DMS53 treated with DMSO at 0.1 percent for 48 hours (cell line): ENCODE data around the gene WWOX.

Experiments used
- DNase-seq: peaks from one replicate; lab custom pipeline; 2025; ENCODE audit not compliant: unreplicated experiment; lab: John Stamatoyannopoulos, UW

Gene WWOX

DNA sequence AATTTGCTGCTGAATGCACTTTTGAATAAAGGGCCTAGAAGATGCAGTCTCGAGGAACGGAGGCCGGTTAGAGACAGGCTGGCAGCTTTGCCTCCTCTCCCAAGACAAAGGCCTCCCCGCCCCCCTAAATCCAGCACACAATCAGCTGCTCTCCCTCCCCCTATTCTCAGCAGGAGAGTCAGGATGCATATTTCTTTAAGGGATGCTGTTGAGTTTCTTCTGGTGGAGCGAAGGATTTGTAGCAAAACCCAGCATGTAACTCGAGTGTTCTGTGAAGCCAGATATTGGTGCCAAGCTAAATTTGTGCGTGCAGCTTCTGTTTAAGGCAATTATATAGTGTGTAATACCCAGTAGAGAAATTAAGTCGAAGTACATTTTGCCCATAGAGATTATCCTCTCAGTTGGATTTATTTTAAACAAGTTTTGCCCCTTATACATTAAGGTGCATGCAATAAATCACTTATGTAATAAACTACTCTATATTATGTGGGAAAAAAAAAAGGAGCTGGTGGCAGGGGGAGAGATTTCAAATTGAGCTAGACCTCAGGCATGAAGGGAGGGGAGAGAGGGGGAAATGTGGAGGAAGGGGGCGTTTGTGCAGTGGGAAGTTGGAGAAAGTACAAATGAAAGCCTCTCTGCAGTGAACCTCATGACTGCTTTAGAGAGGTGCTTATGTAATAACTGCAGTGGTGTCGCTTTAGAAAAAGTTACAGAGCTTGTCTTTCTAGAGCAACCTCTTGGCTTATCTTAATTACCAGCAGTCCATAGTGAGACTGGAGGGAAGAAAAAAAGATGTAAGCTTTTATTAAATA is 901.9 kb downstream of the WWOX start:
- DNase-seq = no peak

DNA sequence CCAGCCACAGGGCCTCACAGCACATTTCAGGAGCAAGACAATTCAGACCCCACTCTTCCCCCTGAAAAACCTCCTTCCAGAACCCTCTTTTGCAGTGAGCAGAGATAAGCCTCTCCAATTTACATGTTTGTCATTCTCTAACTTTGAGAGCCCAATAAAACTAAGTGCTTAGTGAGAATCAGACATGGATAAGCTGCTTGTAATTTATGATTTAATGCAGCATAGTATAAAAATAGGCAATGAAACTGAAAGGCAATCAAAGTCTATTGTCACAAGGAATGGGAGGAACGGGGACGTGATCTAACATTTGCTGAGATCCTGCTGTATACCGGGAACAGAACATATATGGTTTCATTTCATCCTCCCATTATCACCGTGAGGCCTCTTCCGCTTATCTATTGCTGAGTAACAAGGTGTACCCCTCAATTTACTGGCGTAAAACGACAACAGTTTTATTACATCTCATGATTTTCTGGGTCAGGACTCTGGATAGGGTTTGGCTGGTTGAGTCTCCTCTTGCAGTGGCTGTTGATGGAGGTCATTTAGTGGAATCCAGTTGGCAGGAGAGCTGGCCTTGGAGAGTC is 903.7 kb downstream of the WWOX start:
- no peak for DNase-seq

DNA sequence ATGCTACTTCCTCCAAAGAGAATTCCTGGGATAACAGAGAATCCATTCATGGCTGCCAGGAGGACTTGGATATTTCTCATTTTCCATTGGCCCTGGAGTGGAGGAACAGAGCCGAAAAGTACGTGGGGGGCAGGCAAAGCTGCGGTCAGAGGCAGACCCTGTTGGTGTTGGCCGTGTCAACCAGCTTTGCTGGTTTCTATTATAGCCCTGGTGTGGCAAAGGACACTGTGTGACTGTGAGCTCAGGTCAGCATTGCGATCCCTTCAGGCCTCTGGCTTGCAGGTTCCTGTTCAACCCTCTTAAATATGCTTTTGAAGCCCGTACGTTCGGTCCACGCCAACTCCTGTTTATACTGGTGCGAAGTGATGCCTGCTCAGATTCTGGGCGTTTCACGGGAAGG is 904.9 kb downstream of the WWOX start:
- DNase-seq = no peak

DNA sequence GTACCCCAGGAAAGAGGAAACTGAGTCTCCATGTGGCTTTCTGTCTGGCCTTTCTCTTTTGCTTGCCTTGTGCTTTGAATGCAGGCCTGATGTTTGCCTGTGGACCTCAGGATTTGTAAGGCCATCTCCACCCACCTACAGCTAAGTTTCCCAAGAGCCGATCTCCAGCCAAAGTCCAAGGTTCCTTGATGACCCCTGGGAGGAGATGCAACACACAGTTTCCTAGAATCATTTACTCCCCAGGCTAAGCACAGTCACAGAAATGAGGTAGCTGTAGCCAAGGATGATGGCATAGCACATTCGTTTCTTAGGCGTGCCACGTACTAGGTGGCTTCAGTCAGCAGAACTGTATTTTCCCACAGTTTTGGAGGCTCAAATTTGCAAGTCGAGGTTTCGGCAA is 905.6 kb downstream of the WWOX start:
- no peak for DNase-seq

DNA sequence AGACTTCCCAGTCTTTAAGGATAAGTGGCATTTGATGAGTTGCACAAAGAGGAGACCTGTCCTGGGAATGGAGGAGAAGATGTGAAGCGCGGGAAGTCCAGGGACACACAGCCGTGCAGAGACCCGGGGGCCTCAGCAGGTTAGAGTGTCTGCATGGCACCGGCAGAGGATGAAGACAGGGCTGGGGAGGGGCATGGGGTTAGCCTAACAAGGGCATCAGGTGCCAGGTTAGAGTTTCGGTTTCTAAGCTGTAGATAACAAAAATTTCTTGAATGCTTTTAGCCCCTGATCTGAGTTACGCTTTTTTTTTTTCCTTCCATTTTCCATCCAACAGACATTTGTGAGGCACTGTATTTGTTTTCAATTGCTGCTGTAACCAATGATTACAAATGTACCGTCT is 906.8 kb downstream of the WWOX start:
- DNase-seq = no peak

DNA sequence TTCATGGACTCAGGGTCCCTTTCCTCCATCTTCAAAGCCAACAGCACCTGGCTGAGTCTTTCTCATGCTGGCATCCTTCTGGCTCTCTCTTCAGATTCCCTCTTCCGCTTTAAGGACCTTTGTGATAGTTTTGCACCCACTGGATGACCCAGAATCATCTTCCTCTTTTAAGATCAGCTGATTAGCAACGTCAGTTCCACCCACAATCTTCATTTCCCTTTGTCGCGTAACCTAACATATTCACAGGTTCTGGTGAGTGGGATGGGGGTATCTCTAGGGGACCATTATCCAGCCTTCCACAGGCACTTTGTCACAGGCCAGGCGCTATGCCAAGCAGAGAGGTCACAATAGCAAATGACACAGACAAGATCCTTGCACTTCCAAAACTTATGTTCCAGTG is 907.3 kb downstream of the WWOX start:
- DNase-seq = no peak

DNA sequence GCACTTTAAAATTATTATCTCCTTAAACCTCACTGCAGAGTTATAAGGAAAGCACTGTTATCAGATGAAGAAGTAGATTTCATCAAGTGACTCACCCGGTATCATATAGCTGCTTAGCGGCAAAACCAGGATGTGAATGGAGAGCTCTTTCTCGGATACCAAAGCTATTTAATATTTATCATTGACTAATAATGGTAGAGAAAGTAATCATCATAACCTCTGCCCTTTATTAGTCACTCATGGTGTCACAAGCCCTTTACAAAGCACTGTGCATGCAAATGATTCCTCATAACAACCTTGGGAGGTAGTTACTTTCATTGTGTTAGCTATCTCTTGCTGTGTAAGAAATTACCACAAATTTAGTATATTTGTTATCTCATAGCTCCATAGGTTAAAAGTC is 908.2 kb downstream of the WWOX start:
- no peak for DNase-seq

DNA sequence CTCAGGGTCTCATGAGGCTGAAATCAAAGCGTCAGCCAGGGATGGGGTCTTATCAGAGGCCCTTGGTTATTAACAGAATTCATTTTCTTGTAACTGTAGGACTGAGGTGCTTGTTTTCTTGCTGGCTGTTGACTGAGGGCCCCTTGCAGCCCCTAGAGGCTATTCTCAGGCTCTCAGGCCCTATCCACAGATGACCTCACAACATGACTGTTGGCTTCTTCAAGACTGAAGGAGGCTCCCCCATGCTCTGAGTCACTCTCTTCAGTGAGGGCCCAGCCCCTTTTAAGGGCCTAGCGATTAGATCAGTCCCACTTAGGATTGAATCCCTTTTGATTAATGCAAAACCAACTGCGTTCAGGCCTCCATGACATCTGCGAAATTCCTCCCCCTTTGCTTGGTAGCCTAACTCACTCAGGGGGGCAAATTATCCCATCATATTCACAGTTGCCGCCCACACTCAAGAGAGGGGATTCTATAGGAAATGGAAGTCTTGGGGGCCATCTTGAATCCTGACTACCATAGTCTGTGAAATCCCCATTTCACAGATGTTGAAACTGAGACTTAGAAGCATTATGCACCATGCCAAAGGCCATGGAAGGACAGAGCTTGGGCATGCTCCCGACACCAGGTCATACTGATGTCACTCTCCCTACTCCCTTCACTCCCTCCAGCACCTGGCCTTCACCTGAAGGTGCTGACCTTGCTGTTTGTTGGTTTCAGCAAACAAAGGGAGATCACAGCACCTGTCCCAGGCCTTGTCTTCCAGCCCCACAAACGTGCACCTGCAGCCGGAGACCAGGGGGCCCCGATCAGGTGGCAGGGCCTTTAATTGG is 908.8 kb downstream of the WWOX start:
- peak; percentile 69 for DNase-seq

DNA sequence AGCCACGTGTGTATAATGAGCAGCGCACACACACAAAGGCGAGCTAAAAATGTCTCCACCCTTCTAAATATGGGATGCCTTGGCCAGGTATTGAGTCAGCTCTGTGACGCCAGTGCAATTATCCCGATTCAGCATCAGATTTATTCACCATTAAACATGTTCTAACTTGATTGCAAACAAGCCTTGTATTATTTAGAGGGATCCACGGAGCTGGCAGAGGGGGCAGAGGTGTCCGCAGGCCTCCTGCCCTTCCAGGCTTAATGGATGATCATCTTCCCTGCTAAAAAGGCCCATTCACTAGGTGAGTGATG is 909.4 kb downstream of the WWOX start:
- DNase-seq = no peak

DNA sequence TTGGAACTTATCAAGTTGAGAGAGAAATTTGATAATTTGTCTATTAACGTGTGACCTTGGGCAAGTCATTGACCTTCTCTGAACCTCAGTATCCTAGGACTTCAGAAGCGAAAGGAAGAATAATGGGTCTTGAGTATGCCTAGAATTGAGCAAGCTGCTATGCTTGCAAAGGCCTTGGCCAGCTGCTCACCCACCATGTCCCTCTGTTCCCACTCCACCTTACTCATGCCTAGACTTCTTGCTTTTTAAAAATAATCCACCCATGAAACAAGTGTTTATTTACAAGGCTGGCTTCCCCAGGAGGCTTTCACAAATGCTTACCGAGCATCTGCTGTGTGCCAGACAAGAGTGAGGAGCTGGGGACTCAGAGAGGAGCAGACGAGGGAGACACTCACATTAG is 910.4 kb downstream of the WWOX start:
- DNase-seq = peak; percentile 58

DNA sequence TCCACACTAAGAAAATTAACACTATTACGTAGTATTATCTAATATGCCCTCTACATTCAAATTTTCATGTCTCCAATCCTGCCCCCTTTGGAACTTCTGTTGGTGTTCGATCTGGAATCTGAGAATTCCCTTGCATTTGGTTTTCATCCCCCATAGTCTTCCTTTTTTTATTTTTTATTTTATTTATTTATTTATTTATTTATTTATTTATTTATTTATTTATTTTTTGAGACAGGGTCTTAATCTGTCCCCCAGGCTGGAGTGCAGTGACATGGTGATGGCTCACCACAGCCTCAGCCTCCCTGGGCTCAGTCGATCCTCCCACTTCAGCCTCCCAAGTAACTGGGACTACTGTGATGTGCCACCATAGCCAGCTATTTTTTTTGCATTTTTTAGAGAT is 911.8 kb downstream of the WWOX start:
- no peak for DNase-seq

DNA sequence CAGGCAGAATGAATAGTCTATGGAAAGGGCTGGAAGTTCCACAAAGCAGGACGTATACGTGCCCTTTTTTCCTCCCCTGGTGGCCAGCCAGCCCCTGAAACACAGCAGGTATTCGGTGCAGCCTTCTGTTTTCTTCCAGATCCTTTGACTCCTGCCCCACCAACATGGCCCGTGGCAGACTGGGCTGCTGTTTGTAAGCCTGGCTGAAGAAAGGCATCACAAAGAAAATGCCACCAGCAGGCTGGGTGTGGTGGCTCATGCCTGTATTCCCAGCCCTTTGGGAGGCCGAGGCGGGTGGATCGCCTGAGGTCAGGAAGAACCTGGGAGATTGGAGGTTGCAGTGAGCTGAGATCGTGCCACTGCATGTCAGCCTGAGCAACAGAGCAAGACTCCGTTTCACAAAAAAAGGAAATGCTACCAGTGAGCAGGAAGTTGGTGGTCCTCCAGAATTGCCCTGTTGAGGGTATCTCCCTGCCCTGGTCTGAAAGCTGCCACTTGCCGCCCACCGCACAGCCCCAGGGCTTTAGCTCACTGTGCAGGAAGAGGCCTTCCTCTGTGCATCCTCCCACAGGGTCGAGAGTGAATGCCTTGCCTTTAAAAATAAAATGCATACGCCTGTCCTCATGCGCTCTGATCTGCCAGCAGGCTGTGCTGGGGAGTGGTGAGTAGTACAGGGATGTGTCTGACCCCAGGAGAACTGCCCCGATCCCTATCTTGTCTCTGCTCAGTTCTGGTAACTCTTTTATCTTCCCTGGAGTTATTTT is 913.4 kb downstream of the WWOX start:
- no peak for DNase-seq

DNA sequence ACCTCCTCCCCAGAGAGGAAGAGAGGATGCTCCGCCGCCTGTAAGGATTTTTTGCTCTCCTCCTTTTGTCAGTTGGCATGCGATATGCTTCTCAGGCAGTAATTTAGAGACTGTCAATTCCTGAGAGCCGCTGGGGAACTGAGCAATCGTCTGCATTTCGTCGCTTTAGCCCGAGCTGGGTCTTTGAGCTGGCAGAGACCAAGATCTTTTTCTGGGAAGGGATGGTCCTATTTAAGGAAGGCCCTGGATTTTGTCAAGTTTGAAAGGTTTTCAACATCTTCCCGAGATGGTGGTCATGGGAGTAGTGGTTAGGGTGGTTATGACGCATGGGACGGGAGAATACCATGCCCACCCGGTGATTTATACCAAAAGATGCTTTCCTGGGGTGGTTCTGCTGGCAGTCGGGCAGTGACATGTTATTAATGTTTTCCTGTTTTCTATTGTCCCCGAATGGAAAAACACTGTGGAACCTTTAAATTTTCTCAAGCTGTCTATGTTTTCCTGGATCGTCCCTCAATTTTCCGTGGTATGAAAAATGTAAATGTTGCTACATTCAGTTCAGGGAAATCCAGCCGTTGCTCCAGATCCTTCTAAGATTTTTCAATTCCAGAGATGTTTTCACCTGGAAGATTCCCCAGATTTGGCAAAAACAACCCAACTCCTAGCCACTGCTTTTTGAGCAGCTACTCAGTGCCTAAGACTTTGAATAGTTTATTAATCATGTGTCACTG is 914.6 kb downstream of the WWOX start:
- no peak for DNase-seq

DNA sequence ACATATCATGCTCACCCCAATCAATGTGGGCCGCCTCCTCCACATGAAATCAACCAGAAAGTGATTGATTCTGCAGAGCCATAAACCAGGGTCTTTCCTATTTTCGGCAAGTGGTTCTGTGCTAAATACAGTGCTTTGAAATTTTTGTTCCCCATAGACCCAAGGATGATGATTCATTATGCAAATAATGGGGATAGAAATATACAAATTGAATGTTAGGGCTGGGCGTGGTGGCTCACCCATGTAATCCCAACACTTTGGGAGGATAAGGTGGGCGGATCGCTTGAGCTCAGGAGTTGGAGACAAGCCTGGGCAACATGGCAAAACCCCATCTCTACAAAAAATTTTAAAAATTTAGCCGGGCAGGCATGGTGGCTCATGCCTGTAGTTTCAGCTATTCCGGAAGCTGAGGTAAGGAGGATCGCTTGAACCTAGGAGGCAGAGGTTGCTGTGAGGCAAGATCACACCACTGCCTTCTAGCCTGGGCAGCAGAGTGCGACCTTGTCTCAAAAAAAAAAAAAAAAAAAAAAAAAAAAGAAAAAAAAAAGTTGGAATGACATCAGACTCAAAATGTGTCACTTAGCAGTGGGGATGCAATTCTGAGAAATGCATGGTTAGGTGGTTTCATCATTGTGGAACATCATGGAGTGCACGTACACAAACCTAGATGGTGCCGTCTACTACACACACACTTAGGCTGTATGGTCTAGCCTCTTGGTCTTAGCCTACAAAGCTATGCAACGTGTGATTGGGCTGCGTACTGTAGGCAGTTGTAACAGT is 919.4 kb downstream of the WWOX start:
- DNase-seq = no peak

DNA sequence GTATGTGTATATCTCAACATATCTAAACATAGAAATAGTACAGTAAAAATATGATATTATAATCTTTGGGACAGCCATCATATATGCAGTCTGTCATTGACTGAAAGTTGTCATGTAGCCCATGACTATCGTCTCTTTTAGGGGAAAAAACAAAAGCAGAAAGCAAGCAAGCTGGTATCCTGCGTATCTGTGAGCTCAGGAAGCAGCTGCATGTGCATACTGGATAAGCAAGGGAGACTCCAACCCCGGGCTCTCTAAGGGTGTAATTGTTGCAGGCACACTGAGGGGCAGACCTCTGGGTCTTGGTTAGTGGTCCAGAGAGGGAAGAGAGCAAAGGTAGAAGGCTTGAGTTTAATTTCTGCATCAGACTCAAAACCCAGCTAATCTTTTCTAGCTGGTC is 920.0 kb downstream of the WWOX start:
- DNase-seq = no peak

DNA sequence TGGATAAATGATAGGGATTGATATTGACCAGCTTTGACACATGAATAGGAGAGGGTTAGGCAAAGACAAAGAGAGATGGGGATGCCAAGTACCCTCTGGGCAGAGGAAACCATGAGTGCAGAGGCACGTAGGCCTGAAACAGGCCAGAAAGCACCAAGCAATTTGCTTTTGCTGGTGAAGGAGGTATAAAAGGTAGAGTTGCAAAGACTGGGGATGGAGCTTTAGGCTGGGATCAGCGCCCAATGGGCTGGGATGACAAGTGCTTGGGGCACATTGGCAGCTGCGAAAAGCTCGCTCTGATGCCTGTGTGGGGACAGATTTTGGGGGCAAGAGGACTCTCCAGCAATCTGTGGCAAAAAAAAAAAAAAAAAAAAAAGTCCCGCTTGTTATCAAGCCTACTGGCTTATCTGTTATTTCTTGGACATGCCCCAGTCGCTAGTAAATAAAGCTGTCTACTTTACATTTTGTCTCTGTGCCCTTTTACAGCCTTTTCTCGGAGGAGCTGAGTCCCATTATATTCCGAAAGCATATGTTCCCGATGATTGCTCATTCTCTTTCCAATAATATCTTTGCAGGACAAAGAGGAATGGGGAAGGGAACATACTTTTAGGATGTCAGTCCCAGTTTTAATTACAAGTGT is 922.7 kb downstream of the WWOX start:
- DNase-seq = no peak

DNA sequence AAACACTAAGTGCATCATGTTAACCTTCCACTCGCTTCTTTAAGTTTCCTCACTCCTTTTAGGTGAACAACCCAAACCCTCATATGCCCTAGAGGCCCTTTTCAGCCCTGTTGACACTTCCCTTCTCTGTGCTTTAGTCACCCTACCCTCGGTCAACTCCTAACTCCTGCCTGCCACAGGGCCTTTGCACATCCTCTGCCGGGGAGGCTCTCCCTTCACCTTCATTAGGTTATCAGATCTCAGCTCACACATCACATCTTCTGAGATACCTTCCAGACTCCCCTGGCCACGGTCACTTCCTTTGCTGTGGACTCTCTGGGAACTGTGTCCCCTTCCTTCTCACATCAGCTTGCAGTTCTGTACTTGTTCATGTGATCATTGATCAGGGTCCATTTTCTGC is 926.7 kb downstream of the WWOX start:
- no peak for DNase-seq

DNA sequence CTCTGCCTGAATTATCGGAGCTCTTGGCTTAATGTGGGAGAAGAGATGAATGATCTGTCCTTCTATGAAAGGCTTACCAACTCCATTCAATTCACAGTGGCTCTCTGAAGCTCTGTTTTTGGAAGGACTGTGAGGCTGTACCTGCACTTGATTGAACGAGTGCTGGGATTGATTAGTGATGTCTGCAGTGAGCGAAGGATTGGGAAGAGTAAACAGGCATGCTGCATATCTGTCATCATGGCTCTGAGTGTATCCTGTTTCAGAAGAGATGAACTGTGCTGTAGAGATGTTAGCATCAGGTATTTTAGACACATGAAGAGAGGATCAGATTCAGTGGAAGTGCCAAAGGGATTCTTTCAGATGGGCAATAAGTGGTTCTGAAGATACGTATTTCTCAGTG is 937.1 kb downstream of the WWOX start:
- no peak for DNase-seq

DNA sequence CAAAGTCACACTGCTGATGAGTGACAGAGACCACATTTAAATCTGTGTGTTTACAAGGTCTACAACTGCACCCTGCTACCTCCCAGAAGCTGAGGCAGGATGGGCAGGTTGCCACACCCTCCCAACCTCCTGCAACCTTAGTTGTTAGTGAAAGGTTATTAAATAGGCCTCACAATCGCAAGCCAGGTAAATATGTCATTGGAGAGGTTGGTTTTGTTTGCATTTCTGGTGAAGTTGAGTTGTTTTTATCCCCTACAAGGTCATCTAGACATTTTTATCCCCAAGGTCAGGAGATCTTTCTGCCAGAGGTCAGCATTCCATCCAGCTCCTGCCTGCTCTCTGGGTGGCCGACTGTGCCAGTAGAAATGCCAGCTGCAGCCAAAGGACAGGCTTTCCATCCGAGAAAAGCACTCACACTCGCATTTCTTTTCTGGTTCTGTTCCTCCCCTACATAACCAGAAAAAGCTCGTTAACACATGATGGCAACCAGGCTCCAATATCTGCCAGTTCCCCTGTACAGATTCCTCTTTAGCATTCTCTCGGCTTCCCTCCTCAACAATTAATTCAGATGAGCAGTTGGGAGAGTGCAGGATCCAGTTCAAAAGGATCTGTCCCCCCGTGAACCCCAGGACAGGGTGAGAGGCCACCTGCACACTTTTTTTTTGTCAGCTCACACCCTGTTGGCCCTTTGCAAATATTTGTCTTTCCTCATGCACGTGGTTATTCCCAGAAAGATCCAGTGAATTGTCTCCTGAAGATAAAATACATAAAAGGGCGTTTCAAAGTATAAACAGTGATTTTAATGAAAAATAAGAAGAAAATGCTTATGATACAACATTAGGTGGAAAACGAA is 938.3 kb downstream of the WWOX start:
- peak; percentile 61 for DNase-seq
